Common myeloid progenitor, CD34-positive (primary cell): Measurements from ENCODE around the gene PPP1R15B.

Source experiments
- CTCF ChIA-PET: fragments of 350-600 bp; sonication (Branson Sonifier 250); formaldehyde crosslinking; loops from one replicate; lab custom pipeline; 2021; ENCODE audit warnings: antibody characterized with exemption; lab: Charles Lee
- POLR2A ChIA-PET: fragments of 350-600 bp; sonication (Branson Sonifier 250); formaldehyde crosslinking; loops from one replicate; lab custom pipeline; 2021; ENCODE audit warnings: antibody characterized with exemption; lab: Charles Lee
- DNase-seq, 3 donors: peaks; one replicate each; pipeline versions ENCODE4 v3.0.0 to v3.0.0-alpha.2; 2013
- H3K27ac ChIP-seq, 2 experiments: 1 replicate in 1 of 2; 2 replicates in 1 of 2; pipeline ENCODE4 v1.7.0; 2013; ENCODE audit warnings: inconsistent platforms in 2 of 2, low read length in 2 of 2, mild to moderate bottlenecking in 2 of 2, low read depth in 1 of 2, moderate library complexity in 1 of 2; ENCODE audit not compliant: severe bottlenecking in 2 of 2, insufficient read depth in 1 of 2, poor library complexity in 1 of 2
- H3K27me3 ChIP-seq, 5 experiments: replicated peaks in 2 of 5; 1 replicate in 3 of 5; 2 replicates in 2 of 5; pipeline versions ENCODE4 v1.6.1 to v1.7.0; 2013; ENCODE audit warnings: low read length in 4 of 5, mild to moderate bottlenecking in 2 of 5, moderate library complexity in 2 of 5, inconsistent platforms in 1 of 5; ENCODE audit not compliant: insufficient read depth in 5 of 5, control insufficient read depth in 4 of 5
- H3K36me3 ChIP-seq, 4 experiments: 1 replicate in 2 of 4; 2 replicates in 2 of 4; pipeline versions ENCODE4 v1.6.1 to v1.7.0; 2013; ENCODE audit warnings: low read length in 3 of 4, control low read depth in 1 of 4, mild to moderate bottlenecking in 1 of 4; ENCODE audit not compliant: control insufficient read depth in 4 of 4, insufficient read depth in 4 of 4
- H3K4me1 ChIP-seq, 4 experiments: 1 replicate in 3 of 4; 2 replicates in 1 of 4; pipeline versions ENCODE4 v1.6.1 to v1.7.1; 2013; ENCODE audit warnings: low read length in 3 of 4, mild to moderate bottlenecking in 3 of 4, control low read depth in 1 of 4, inconsistent platforms in 1 of 4, moderate library complexity in 1 of 4; ENCODE audit not compliant: control insufficient read depth in 4 of 4, insufficient read depth in 4 of 4; ENCODE audit errors: control extremely low read depth in 1 of 4
- H3K4me3 ChIP-seq, 7 experiments: 1 replicate in 4 of 7; 2 replicates in 3 of 7; pipeline versions ENCODE4 v1.5.1 to v1.7.0; 2013; ENCODE audit warnings: mild to moderate bottlenecking in 7 of 7, low read length in 6 of 7, moderate library complexity in 6 of 7, inconsistent platforms in 2 of 7, low read depth in 2 of 7, control low read depth in 1 of 7; ENCODE audit not compliant: insufficient read depth in 4 of 7, control insufficient read depth in 1 of 7; ENCODE audit errors: extremely low read depth in 1 of 7
- H3K9me3 ChIP-seq, 5 experiments: 1 replicate in 4 of 5; 2 replicates in 1 of 5; pipeline versions ENCODE4 v1.6.1 to v1.7.1; 2013; ENCODE audit warnings: low read length in 4 of 5, mild to moderate bottlenecking in 2 of 5, inconsistent platforms in 1 of 5, low read depth in 1 of 5, moderate library complexity in 1 of 5; ENCODE audit not compliant: control insufficient read depth in 4 of 5, insufficient read depth in 2 of 5; ENCODE audit errors: control extremely low read depth in 1 of 5
- WGBS: methylation state at CpG from one replicate; pipeline ENCODE4 v1.1.5; 2013; ENCODE audit not compliant: insufficient coverage; 5-methylcytosine and 5-hydroxymethylcytosine counted together

The PPP1R15B gene

DNA sequence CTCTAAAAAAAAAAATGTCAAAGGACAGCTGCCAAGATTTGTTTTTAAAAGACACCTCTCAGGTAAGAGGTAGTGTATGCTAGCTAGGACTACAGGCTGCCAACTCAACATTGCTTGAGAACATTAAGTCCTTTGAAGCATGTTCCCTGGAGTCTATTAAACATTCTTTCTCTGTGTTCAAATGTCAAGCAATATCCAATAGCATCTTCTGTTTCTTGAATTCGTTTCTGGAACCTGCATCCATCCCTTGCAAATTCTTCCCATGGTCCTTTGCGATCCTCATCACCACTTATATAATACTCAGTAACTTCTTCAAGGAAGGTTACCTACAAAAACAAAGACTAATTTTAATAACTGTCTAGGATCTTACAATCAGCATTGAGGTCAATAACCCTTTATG is 5.6 kb downstream of the PPP1R15B start:
- no peak for DNase-seq
- Histone ChIP-seq H3K4me3 (peak overlapping the region in 3 of 7 experiments; percentile 11 to 99 (median 20)), H3K9me3 (no peaks in the 10 kb centered on the region), H3K36me3 (peaks cover 2 to 59% (median 37%) of the 10 kb centered on the region in 4 experiments), H3K27ac (peak overlapping the region in 1 of 2 experiments; percentile 11), H3K4me1 (peaks cover 22 to 43% (median 29%) of the 10 kb centered on the region in 4 experiments), H3K27me3 (no peaks in the 10 kb centered on the region)
- POLR2A ChIA-PET, result no interaction called here
- CTCF ChIA-PET, result interaction anchor here (1.7 kb wide), 1 partner anchor 26 kb away, joined by 6 read pairs; no protein-coding TSS in a partner anchor
- WGBS, result 83% methylated on average over 1 of the region's 2 CpGs

DNA sequence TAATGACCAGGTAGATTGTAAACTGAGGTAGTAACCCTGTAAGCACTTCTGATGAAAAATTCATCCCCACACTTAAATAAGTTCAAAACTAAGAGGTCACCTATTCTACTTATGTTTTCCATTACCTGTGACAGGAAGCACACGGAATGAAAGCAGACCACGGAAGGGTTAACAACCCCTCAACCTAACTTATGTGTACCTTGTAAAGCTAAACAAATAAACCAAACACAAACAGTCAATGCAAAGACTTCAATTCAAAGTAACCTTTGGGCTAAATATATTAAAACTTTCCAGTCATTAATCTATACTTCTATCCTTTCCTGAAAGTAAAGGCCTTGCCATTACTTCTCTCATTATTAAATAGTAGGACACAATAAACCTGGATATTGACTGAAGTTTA is 7.0 kb downstream of the PPP1R15B start:
- peaks cover 2 to 63% (median 46%) of the 10 kb centered on the region in 4 experiments for H3K36me3 ChIP-seq

DNA sequence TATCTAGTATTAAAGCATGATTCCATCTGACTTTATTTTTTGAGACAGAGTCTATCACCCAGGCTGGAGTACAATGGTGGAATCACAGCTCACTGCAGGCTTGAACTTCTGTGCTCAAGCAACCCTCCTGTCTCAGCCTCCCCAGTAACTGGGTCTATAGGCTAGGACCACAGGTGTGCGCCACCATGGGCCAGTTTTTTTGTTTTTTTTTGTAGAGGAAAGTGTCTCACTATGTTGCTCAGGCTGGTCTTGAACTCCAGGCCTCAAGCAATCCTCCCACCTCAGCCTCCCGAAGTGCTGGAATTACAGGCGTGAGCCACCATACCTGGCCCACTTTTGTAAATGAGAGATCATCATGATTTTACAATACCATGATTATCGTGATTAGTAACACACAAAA is 9.2 kb downstream of the PPP1R15B start:
- WGBS, result 100% methylated on average over 1 of the region's 4 CpGs
- Histone ChIP-seq H3K27me3 (no peaks in the 10 kb centered on the region), H3K36me3 (peaks cover 4 to 68% (median 46%) of the 10 kb centered on the region in 4 experiments), H3K27ac (no peak overlapping the region), H3K9me3 (no peaks in the 10 kb centered on the region), H3K4me3 (no peak overlapping the region), H3K4me1 (peaks cover 5 to 17% (median 13%) of the 10 kb centered on the region in 4 experiments)
- ChIA-PET POLR2A (interaction anchor here (0.6 kb wide), 1 partner anchor 130 kb away, joined by 3 read pairs; no protein-coding TSS in a partner anchor), CTCF (interaction anchor here (1.2 kb wide), 1 partner anchor 9 kb away, joined by 3 read pairs; no protein-coding TSS in a partner anchor)
- no peak for DNase-seq

More for the DNA sequence above, 7.0 kb downstream of the PPP1R15B start:
- H3K27ac ChIP-seq, result peak overlapping the region in 1 of 2 experiments; percentile 27
- H3K4me3 ChIP-seq, result no peak overlapping the region
- CTCF ChIA-PET, result no interaction called here
- 88% methylated on average over 2 of the region's 2 CpGs for WGBS
- H3K27me3 ChIP-seq, result no peaks in the 10 kb centered on the region
- no peaks in the 10 kb centered on the region for H3K9me3 ChIP-seq
- H3K4me1 ChIP-seq, result peaks cover 16 to 35% (median 23%) of the 10 kb centered on the region in 4 experiments
- no peak for DNase-seq
- POLR2A ChIA-PET, result no interaction called here

DNA sequence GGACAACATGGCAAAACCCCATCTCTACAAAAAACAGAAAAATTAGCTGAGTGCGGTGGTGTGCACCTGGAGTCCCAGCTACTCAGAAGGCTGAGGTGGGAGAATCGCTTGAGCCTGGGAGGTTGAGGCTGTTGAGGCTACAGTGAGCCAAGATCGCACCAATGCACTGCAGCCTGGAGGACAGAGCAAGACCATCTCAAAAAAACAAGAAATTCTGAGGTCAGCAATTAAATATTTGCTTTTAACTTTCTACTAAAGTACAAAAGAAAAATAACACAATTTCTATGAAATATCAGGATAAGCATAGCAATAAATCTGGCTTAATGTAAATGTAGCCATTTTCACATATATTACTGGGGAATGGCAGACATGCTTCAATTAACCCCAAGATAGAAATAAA is 9.9 kb downstream of the PPP1R15B start:
- H3K36me3 ChIP-seq, result peaks cover 4 to 67% (median 45%) of the 10 kb centered on the region in 4 experiments
- POLR2A ChIA-PET, result no interaction called here
- CTCF ChIA-PET, result interaction anchor here (1.2 to 1.5 kb wide), 2 partner anchors 9 to 19 kb away, joined by 3 read pairs; no protein-coding TSS in a partner anchor

DNA sequence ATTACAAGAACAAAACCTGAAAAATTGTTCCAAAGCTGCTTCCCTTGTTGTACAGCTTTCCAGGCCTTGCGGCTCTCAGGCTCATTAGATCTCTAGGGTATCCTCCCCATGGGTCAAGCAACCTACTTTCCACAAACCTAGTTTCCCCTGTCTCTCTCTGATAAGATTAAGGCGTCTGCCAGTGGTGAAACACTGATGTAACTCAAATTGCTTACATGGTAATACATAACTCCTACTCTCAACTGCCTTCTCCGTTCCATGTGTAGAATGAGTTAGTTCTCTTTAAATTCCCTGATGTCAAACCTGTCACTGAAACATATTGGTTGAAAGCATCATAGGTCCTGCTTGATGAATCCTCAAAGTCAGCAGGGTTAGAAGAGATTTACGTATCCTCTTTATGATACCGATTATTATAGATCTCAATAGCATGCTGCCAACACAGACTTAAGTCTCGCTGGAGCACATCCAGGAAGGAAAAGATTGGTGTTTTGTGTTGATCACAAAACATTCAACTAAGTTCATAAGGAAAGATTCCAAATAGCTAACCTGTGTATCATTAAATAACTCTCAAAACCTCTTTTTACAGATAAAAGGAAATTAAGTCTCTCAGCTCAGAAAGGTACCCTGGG is 10.6 kb downstream of the PPP1R15B start:
- POLR2A ChIA-PET, result no interaction called here
- 67% methylated on average over 3 of the region's 6 CpGs for WGBS

More for the DNA sequence above, 9.9 kb downstream of the PPP1R15B start:
- H3K4me1 ChIP-seq, result peaks cover 3 to 12% (median 8%) of the 10 kb centered on the region in 4 experiments
- DNase-seq, result no peak
- no peaks in the 10 kb centered on the region for H3K27me3 ChIP-seq
- no peak overlapping the region for H3K27ac ChIP-seq
- no peaks in the 10 kb centered on the region for H3K9me3 ChIP-seq
- 100% methylated on average over 2 of the region's 3 CpGs for WGBS
- no peak overlapping the region for H3K4me3 ChIP-seq

DNA sequence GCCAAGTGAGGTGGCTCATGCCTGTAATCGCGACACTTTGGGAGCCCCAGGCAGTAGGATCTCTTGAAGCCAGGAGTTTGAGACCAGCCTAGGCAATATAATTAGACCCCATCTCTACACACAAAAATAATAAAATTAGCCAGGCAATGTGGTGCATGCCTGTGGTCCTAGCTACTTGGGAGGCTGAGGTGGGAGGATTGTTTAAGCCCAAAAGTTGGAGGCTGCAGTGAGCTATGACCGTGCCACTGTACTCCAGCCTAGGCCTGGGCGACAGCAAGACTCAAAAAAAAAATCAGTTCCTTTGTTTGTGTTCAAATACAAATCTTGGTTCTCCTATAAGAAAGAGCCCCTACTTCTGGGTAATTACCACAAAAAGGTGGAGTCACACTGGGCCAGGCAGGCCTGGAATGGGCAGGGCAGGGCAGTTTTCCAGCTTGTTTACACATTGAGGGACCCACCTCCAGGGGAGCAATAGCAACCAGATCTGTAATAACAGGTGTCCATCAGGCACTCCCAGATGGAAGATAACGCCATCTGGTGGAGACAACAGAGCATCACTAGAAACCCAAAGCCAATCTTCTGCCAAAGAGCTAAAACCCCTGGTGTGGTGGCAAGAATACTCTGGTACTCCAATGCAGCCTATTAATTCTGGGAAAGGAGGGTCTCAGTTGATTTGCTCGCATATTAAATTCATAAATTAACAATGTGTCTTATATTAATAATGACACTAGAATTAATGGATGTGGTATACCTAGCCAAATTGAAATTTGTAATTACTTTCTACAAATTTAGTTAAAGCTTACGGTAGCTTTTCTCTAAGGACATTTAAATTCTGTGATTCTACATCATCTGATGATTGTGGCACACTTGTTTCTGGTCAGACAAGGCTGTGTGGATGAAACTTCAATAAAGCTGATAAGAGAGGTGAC is 13.2 kb downstream of the PPP1R15B start:
- H3K9me3 ChIP-seq, result no peaks in the 10 kb centered on the region
- no peak overlapping the region for H3K27ac ChIP-seq
- peaks cover 0 to 2% (median 0%) of the 10 kb centered on the region in 4 experiments for H3K4me1 ChIP-seq
- peak; percentile 89 to 90 (median 90) for DNase-seq
- 83% methylated on average over 3 of the region's 7 CpGs for WGBS
- peaks cover 2 to 41% (median 21%) of the 10 kb centered on the region in 4 experiments for H3K36me3 ChIP-seq
- ChIA-PET POLR2A (interaction anchor here (1.2 kb wide), 1 partner anchor 11 kb away, joined by 3 read pairs; no protein-coding TSS in a partner anchor), CTCF (interaction anchor here (0.7 to 3.1 kb wide), 42 partner anchors 9 to 537 kb away, joined by 3 to 40 read pairs (median 5); partner anchors contain the start of genes GOLT1A, PLEKHA6 and SNRPE)
- no peak overlapping the region for H3K4me3 ChIP-seq
- no peaks in the 10 kb centered on the region for H3K27me3 ChIP-seq

More for the DNA sequence above, 10.6 kb downstream of the PPP1R15B start:
- no peak overlapping the region for H3K27ac ChIP-seq
- H3K36me3 ChIP-seq, result peaks cover 4 to 64% (median 41%) of the 10 kb centered on the region in 4 experiments
- peaks cover 0 to 5% (median 3%) of the 10 kb centered on the region in 4 experiments for H3K4me1 ChIP-seq
- no peak overlapping the region for H3K4me3 ChIP-seq
- CTCF ChIA-PET, result interaction anchor here (1.2 to 1.5 kb wide), 2 partner anchors 10 to 18 kb away, joined by 3 read pairs; no protein-coding TSS in a partner anchor
- no peak for DNase-seq
- H3K9me3 ChIP-seq, result no peaks in the 10 kb centered on the region
- H3K27me3 ChIP-seq, result no peaks in the 10 kb centered on the region
